ENCODE results near the gene EPOP. TPM values are rescaled to one million over a fixed set of nuclear protein-coding genes. Genes with fewer than 3 reads are reported as not detected.

EPOP gene
- total and polyA plus RNA-seq, 2 donors (not counting 3 experiments of a cell fraction or from before 2014, with no cell fraction given), result 0.43 to 2.9 TPM

- CTCF ChIA-PET, result no interaction called here
- Histone ChIP-seq H3K9ac (replicated peaks; ENCODE audit: extremely low read depth, insufficient read depth, low read length) (no peak overlapping the region), H3K27me3 (ENCODE audit: control insufficient read depth in 2 of 2, insufficient read depth in 2 of 2, low read length in 2 of 2) (peaks cover 0 to 9% of the 10 kb centered on the region in 2 experiments), H3K4me3 (replicated peaks in 1 of 3; ENCODE audit: insufficient read depth in 1 of 3, low read depth in 1 of 3, low read length in 3 of 3) (no peak overlapping the region), H2AFZ (ENCODE audit: low read depth, low read length) (no peak overlapping the region), H3K9me1 (replicated peaks; ENCODE audit: control insufficient read depth, extremely low read depth, insufficient read depth, low read length) (no peaks in the 10 kb centered on the region), H3K27ac (ENCODE audit: insufficient read depth, low read depth, low read length) (no peak overlapping the region), H3K4me2 (ENCODE audit: insufficient read depth, low read length) (no peak overlapping the region), H3K4me1 (ENCODE audit: control insufficient read depth, extremely low read depth, insufficient read depth, low read length) (no peaks in the 10 kb centered on the region), H3K36me3 (ENCODE audit: control insufficient read depth in 2 of 2, extremely low read depth in 1 of 2, insufficient read depth in 2 of 2, low read length in 2 of 2) (no peaks in the 10 kb centered on the region), H4K20me1 (replicated peaks; ENCODE audit: control insufficient read depth, extremely low read depth, insufficient read depth, low read length) (no peaks in the 10 kb centered on the region), H3K79me2 (ENCODE audit: control insufficient read depth, insufficient read depth, low read length) (no peaks in the 10 kb centered on the region), H3K9me3 (replicated peaks; ENCODE audit: control insufficient read depth, insufficient read depth, low read length) (no peaks in the 10 kb centered on the region)
- no TSS peak for BruUV-seq (replicated peaks)
- dilution Hi-C loops (cut with MboI; ENCODE audit: extremely low pct_ligation_motif_present, low sequenced_read_pairs), result no loop called here
- intact Hi-C loops (cut with micrococcal nuclease), result no loop called here
- POLR2A ChIA-PET, result no interaction called here
- FAIRE-seq (no peak), DNase-seq (ENCODE audit: low read depth, low spot score) (no peak)
- TF ChIP-seq MYC (IDR thresholded peaks at IDR 0.05; ENCODE audit: low read depth, low read length), result no peak
- no peak for TF ChIP-seq GATA2 (IDR thresholded peaks at IDR 0.05; ENCODE audit: insufficient read depth, insufficient read length, low read depth, low read length)
- no peak for TF ChIP-seq POLR2AphosphoS5 (IDR thresholded peaks at IDR 0.05; ENCODE audit: insufficient read depth, low read depth, low read length)
- TF ChIP-seq POLR2A (IDR thresholded peaks at IDR 0.05; ENCODE audit: low read depth, low read length), result no peak
- no peak for TF ChIP-seq CTCF (IDR thresholded peaks at IDR 0.05; ENCODE audit: extremely low read depth in 1 of 2, insufficient read depth in 1 of 2, low read depth in 1 of 2, low read length in 2 of 2)
- no peak for TF ChIP-seq EZH2 (IDR thresholded peaks at IDR 0.05; ENCODE audit: borderline replicate concordance, low read depth, low read length, severe bottlenecking)
- no peak for TF ChIP-seq MAX (IDR thresholded peaks at IDR 0.05; ENCODE audit: insufficient read depth, insufficient read length)
- TF ChIP-seq FOS (IDR thresholded peaks at IDR 0.05; ENCODE audit: borderline replicate concordance, insufficient read depth, low read length), result no peak
- no peak for TF ChIP-seq JUN (IDR thresholded peaks at IDR 0.05; ENCODE audit: borderline replicate concordance, insufficient read depth, insufficient read length, low read depth)
These were observed 36.8 kb downstream of the EPOP start for GRCh38 chr17:38637951-38638350.

Data from endothelial cell of umbilical vein (primary cell).